Measurements from ENCODE around the gene MSLN.

GRCh38 chr16:794091-794822, 33.7 kb downstream of the MSLN start:
- TF ChIP-seq CTCF (IDR thresholded peaks at IDR 0.05) (no peak), POLR2A (IDR thresholded peaks at IDR 0.05) (no peak)

All from upper lobe of left lung (tissue), 4 donors.